B cell (primary cell): Measurements from ENCODE around the gene RGL3.

Source experiments
- CTCF ChIP-seq: fragments of 200-600 bp; IDR thresholded peaks from one replicate; pipeline ENCODE4 v1.8.0; 2022; ENCODE audit warnings: antibody characterized with exemption, mild to moderate bottlenecking
- EZH2 ChIP-seq: IDR thresholded peaks from 2 replicates; pipeline ENCODE4 v1.6.1; 2012; ENCODE audit warnings: borderline replicate concordance, low read depth, mild to moderate bottlenecking, moderate library complexity, low read length; ENCODE audit not compliant: insufficient read depth, poor library complexity, severe bottlenecking

- TF ChIP-seq CTCF (no peak), EZH2 (no peak)
These were observed 46.5 kb upstream of the RGL3 start for GRCh38 chr19:11465600-11465999.
